ENCODE measurements around the gene DHX57. TPM values are rescaled to one million over a fixed set of nuclear protein-coding genes. Genes with fewer than 3 reads are reported as not detected.
"Not testable (repeated sequence)": the region's sequence is repeated elsewhere in the genome, so short reads cannot be mapped to it uniquely, and the experiment has no call there.

The DHX57 gene
- total RNA-seq, 1 donor from 2014 or later: 12.5 TPM

DNA sequence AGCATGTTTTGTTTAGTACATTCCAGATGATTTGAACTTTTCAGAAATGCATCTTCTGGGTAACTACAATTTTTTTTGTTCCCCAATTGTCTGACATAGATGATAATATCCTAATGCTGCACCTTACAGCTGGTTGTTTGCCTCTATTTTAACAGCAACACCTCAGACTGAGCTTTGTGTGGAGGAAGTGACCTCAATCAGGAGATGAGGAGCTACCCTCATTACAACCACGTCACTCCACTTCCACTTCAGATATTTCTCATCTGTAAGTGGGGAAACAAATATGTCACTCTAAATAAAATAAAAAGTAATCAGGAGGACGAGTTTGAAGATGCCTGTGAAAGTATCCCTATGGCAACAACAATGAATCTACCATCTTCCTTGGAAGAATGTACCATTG lies 112.5 kb downstream of the DHX57 start:
- no peak for DNase-seq (ENCODE audit: low read depth)

DNA sequence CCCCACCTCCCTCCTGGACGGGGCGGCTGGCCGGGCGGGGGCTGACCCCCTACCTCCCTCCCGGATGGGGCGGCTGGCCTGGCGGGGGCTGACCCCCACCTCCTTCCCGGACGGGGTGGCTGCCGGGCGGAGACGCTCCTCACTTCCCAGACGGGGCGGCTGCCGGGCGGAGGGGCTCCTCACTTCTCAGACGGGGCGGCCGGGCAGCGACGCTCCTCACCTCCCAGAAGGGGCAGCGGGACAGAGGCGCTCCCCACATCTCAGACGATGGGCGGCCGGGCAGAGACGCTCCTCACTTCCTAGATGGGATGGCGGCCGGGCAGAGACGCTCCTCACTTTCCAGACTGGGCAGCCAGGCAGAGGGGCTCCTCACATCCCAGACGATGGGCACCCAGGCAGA lies 119.8 kb downstream of the DHX57 start:
- H3K27me3 ChIP-seq (ENCODE audit: control insufficient read depth, insufficient read depth, low read length); H3K4me3 ChIP-seq (ENCODE audit: low read depth, low read length); DNase-seq (ENCODE audit: low read depth); H3K36me3 ChIP-seq (ENCODE audit: control insufficient read depth, insufficient read depth, low read length): not testable (repeated sequence)

More for the DNA sequence above, 112.5 kb downstream of the DHX57 start:
- TF ChIP-seq, protein P1, sequence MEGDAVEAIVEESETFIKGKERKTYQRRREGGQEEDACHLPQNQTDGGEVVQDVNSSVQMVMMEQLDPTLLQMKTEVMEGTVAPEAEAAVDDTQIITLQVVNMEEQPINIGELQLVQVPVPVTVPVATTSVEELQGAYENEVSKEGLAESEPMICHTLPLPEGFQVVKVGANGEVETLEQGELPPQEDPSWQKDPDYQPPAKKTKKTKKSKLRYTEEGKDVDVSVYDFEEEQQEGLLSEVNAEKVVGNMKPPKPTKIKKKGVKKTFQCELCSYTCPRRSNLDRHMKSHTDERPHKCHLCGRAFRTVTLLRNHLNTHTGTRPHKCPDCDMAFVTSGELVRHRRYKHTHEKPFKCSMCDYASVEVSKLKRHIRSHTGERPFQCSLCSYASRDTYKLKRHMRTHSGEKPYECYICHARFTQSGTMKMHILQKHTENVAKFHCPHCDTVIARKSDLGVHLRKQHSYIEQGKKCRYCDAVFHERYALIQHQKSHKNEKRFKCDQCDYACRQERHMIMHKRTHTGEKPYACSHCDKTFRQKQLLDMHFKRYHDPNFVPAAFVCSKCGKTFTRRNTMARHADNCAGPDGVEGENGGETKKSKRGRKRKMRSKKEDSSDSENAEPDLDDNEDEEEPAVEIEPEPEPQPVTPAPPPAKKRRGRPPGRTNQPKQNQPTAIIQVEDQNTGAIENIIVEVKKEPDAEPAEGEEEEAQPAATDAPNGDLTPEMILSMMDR (IDR thresholded peaks at IDR 0.05; ENCODE audit: insufficient read depth, low read length, poor library complexity, severe bottlenecking): no peak
- Histone ChIP-seq H3K36me3 (ENCODE audit: control insufficient read depth, insufficient read depth, low read length) (no peaks in the 10 kb centered on the region), H3K4me3 (ENCODE audit: low read depth, low read length) (no peak overlapping the region), H3K27me3 (ENCODE audit: control insufficient read depth, insufficient read depth, low read length) (no peaks in the 10 kb centered on the region)

DNA sequence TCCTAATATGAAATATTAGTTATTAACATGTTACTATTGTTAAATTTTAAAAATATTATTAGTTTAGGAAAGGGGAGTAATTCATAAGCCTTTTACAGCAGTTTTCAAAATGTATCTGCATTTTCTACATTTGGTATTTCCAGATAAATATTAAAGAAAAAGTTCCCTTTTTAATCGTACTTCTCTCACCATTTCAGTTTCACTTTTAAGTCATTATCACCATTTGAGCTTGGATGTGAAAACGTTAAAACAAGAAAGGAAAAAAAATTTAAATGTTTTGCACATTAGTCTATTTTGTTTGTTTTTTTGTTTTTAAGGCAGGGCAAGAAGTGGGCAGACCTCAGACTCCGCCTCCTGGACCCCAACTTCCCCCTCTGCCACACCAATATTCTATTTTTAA lies 121.2 kb downstream of the DHX57 start:
- TF ChIP-seq, protein P1 (IDR thresholded peaks at IDR 0.05; ENCODE audit: insufficient read depth, low read length, poor library complexity, severe bottlenecking): no peak
- H3K27me3 ChIP-seq (ENCODE audit: control insufficient read depth, insufficient read depth, low read length): no peaks in the 10 kb centered on the region
- H3K4me3 ChIP-seq (ENCODE audit: low read depth, low read length): no peak overlapping the region
- H3K36me3 ChIP-seq (ENCODE audit: control insufficient read depth, insufficient read depth, low read length): no peaks in the 10 kb centered on the region
- no peak for DNase-seq (ENCODE audit: low read depth)

DNA sequence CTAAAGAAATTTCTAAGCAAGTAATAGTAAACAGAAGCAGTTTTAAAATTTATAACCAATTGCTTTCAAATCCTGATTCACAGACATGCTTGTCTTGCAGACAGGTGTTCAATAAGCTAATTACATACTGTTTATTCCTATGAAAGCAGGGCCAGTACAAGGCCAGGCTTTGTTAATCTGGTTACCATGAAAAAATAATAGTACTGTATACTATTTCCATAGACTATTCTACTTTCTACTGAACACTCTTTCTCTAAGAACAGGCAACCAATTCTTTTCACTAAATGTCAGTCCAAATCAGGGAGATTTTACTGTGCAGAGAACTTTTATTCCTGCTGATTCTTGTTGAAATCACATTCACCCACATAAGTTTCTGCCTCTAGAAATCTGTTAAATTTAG lies 121.7 kb downstream of the DHX57 start:
- Histone ChIP-seq H3K27me3 (ENCODE audit: control insufficient read depth, insufficient read depth, low read length) (no peaks in the 10 kb centered on the region), H3K36me3 (ENCODE audit: control insufficient read depth, insufficient read depth, low read length) (no peaks in the 10 kb centered on the region), H3K4me3 (ENCODE audit: low read depth, low read length) (no peak overlapping the region)
- no peak for DNase-seq (ENCODE audit: low read depth)
- TF ChIP-seq, protein P1 (IDR thresholded peaks at IDR 0.05; ENCODE audit: insufficient read depth, low read length, poor library complexity, severe bottlenecking): no peak

DNA sequence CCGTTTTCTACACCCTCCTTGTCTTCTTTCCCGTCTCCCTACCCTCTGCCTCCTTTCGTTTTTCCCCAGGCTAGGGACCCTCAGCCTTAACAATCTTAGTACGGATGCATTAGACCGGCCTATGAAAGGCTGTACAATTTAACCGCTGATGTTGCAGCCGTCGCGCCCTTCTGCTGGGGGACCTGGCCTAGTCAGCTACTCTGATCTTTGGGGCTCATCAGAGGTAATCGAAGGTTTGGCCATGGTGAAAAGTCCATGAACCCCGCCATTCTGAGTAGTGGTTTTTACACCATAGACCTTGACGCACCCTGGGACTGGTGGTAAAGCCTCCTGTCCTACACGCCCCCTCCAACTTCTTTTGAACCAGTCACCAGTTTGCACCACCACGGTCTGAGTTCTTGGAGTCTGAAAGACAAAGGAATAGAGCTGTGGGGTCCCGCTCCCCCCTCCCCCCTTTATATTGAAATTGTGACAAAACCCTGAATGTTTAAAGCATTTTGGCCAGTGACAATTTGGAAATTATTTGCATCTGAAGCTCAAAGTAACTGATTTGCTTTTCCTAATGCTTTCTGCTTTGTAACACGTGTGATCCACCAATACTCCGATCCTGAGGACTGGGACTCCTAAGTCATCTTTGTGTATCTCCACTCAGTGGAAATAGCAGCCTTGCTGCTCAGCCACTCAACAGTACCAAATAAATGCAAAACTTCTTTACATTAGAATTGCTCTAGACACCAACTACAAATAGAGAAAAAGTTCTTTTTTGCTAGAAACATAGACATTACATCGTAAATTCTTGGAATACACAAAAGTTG lies 123.9 kb downstream of the DHX57 start:
- H3K27me3 ChIP-seq (ENCODE audit: control insufficient read depth, insufficient read depth, low read length): no peaks in the 10 kb centered on the region
- TF ChIP-seq, protein P1 (IDR thresholded peaks at IDR 0.05; ENCODE audit: insufficient read depth, low read length, poor library complexity, severe bottlenecking): no peak

DNA sequence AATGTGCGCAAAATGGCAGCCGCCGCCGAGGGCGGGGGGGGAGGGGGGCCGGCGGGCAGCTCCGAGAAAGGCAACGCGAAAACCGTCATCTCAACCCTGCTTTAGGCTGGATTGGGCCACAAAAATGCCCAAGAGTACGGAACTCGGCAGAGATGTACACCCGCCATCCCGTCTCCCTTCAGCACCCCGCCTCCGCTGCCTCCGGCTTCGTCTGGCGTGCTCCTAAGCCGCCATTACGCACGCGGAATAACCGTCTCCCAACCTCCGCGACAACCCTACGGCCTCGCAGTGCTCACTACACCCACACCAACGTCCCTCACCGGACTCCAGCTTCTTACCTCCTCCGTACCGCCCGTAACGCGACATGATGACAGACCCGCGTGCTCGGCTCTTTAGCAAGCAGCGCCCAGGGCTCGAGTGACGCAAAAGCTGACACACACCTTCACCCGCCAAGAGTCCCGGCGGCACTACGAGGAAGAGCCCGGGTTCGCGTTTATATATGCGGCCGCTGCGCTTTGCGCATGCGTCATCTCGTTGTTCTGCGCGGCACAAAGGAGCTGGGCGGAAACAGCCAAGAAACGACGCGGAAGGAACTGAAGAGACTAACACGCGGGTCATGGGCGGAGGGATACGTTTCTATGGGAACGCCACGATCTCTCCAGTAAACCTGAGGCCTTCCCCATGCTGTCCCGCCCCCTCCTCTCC lies 124.7 kb downstream of the DHX57 start, which contains the start of gene SRSF7:
TSS of gene SRSF7 (minus strand) at position 471 of the 705 bp plus-strand sequence. CDS start at position 366, 105 bp downstream.
- no peaks in the 10 kb centered on the region for H3K27me3 ChIP-seq (ENCODE audit: control insufficient read depth, insufficient read depth, low read length)
- peak; percentile 95 for DNase-seq (ENCODE audit: low read depth)
- TF ChIP-seq, protein P1 (IDR thresholded peaks at IDR 0.05; ENCODE audit: insufficient read depth, low read length, poor library complexity, severe bottlenecking): no peak
- peak within 1 kb of the TSS; percentile 93 for H3K4me3 ChIP-seq (ENCODE audit: low read depth, low read length)
- H3K36me3 ChIP-seq (ENCODE audit: control insufficient read depth, insufficient read depth, low read length): peaks cover 3% of the 10 kb centered on the region

More for the DNA sequence above, 123.9 kb downstream of the DHX57 start:
- no peak for DNase-seq (ENCODE audit: low read depth)
- Histone ChIP-seq H3K36me3 (ENCODE audit: control insufficient read depth, insufficient read depth, low read length) (peaks cover under 1% of the 10 kb centered on the region), H3K4me3 (ENCODE audit: low read depth, low read length) (peak overlapping the region; percentile 37)

Data from kidney epithelial cell (primary cell).